HuH-7.5 (cell line): ENCODE measurements around the gene KRTAP15-1.

ENCODE experiments used
- DNase-seq: peaks from one replicate; pipeline ENCODE4 v3.0.0; 2011; ENCODE audit warnings: low spot score

KRTAP15-1 gene

DNA sequence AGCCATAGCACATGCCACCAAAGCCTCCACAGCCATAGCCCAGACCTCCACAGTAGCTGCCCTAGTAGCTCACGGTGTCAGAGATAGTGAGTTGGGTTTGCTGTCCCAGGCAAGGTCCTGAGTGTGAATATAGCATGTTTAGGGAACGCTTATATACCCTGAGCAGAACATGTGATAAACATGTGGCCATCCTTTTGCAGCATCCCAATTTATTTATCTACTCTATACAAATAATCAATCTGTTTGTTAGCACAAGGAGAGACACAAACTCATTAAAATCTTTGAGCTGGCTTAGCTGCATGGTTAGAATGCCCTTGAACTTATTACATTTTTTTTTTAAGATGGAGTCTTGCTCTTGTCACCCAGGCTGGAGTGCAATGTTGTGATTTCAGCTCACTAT lies 47.3 kb downstream of the KRTAP15-1 start, which contains the start of gene KRTAP19-2:
KRTAP19-2 (minus strand) TSS at position 101 of the 400 bp plus-strand sequence; CDS start at position 13, 88 bp downstream.
- DNase-seq: no peak
